ENCODE results near the gene AIFM3. TPM values are rescaled to one million over a fixed set of nuclear protein-coding genes. Genes with fewer than 3 reads are reported as not detected.

Gene AIFM3
- total and polyA plus RNA-seq, 2 experiments from 2014 or later: 0.45 to 1.5 TPM

DNA sequence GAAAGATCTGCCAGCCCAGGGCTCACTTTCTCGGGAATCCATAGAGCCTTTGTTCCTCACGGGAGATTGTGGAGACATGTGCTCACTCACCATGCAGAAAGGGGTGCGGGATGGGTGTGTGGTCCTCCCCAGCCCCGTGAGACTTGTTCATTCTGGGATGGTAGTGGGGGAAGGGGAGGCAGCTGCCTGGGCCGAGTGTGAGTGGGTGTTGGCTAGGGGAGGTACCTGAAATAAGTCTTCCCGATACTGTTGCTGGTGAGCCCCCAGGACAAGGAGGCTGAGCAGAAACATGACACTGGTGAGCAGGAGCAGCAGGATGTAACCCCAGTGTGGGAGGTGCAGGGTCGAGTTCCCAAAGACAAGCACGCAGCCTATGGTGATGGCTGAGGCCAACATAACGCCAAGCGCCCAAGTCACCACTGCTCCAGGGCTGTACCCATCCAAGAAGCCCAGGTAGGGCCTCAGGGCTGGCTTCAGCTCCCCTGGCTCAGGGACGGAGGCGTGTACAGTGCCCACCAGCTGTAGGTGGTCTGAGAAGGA lies 62.5 kb downstream of the AIFM3 start:
- peaks cover 34% of the 10 kb centered on the region for H3K27me3 Mint-ChIP-seq (ENCODE audit: insufficient read depth, low read depth, poor library complexity)
- peaks cover 3% of the 10 kb centered on the region; the same call in 1 of the 2 replicates for H3K4me1 ChIP-seq (ENCODE audit: insufficient read depth)
- no peaks in the 10 kb centered on the region for H3K36me3 Mint-ChIP-seq (ENCODE audit: low read depth)
- H3K4me2 ChIP-seq: no peak overlapping the region
- no peak for DNase-seq (ENCODE audit: low spot score)
- H3K27me3 ChIP-seq (ENCODE audit: insufficient read depth): peaks cover 26% of the 10 kb centered on the region
- H3F3A ChIP-seq (replicated peaks; ENCODE audit: low read depth): no peaks in the 10 kb centered on the region
- H2AFZ ChIP-seq: no peak overlapping the region; the same call in 1 of the 2 replicates
- no peak overlapping the region for H3K27ac Mint-ChIP-seq
- H4K20me1 ChIP-seq (replicated peaks; ENCODE audit: insufficient read depth): no peaks in the 10 kb centered on the region
- TF ChIP-seq JUNB (IDR thresholded peaks at IDR 0.05; ENCODE audit: unreplicated experiment) (no peak), NANOG (IDR thresholded peaks at IDR 0.05; ENCODE audit: borderline replicate concordance) (no peak), CREB1 (CRISPR knock-in tag; IDR thresholded peaks at IDR 0.05; ENCODE audit: low read depth) (no peak), POLR2AphosphoS5 (IDR thresholded peaks at IDR 0.05; ENCODE audit: low read depth) (no peak), CTCF (conservative IDR thresholded peaks at IDR 0.05; ENCODE audit: low read depth in 2 of 2) (no peak), ZNF114 (CRISPR knock-in tag; IDR thresholded peaks at IDR 0.05) (no peak), EZH2 (IDR thresholded peaks at IDR 0.05; ENCODE audit: low read depth, unreplicated experiment) (no peak), ZNF462 (CRISPR knock-in tag; IDR thresholded peaks at IDR 0.05) (no peak), ZNF331 (CRISPR knock-in tag; IDR thresholded peaks at IDR 0.05; ENCODE audit: low read depth) (no peak), ETS1 (IDR thresholded peaks at IDR 0.05) (no peak), STAT1 (IDR thresholded peaks at IDR 0.05; ENCODE audit: unreplicated experiment) (no peak), EZH2phosphoT487 (IDR thresholded peaks at IDR 0.05; ENCODE audit: unreplicated experiment) (no peak)
- TF ChIP-seq, protein P1, sequence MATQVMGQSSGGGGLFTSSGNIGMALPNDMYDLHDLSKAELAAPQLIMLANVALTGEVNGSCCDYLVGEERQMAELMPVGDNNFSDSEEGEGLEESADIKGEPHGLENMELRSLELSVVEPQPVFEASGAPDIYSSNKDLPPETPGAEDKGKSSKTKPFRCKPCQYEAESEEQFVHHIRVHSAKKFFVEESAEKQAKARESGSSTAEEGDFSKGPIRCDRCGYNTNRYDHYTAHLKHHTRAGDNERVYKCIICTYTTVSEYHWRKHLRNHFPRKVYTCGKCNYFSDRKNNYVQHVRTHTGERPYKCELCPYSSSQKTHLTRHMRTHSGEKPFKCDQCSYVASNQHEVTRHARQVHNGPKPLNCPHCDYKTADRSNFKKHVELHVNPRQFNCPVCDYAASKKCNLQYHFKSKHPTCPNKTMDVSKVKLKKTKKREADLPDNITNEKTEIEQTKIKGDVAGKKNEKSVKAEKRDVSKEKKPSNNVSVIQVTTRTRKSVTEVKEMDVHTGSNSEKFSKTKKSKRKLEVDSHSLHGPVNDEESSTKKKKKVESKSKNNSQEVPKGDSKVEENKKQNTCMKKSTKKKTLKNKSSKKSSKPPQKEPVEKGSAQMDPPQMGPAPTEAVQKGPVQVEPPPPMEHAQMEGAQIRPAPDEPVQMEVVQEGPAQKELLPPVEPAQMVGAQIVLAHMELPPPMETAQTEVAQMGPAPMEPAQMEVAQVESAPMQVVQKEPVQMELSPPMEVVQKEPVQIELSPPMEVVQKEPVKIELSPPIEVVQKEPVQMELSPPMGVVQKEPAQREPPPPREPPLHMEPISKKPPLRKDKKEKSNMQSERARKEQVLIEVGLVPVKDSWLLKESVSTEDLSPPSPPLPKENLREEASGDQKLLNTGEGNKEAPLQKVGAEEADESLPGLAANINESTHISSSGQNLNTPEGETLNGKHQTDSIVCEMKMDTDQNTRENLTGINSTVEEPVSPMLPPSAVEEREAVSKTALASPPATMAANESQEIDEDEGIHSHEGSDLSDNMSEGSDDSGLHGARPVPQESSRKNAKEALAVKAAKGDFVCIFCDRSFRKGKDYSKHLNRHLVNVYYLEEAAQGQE (IDR thresholded peaks at IDR 0.05; ENCODE audit: unreplicated experiment): no peak
- H3K36me3 ChIP-seq (ENCODE audit: insufficient read depth): no peaks in the 10 kb centered on the region
- no peaks in the 10 kb centered on the region for H3K9me2 ChIP-seq (ENCODE audit: insufficient read depth)
- no peak overlapping the region for H3K27ac ChIP-seq (ENCODE audit: low read depth)
- peaks cover 8% of the 10 kb centered on the region for H3K4me1 Mint-ChIP-seq
- H3K79me2 ChIP-seq (replicated peaks; ENCODE audit: insufficient read depth): no peaks in the 10 kb centered on the region
- no peaks in the 10 kb centered on the region; the same call in 2 of the 3 replicates for H3K9me3 Mint-ChIP-seq
- no peak overlapping the region for H3K4me3 Mint-ChIP-seq
- H3K4me3 ChIP-seq: no peak overlapping the region
- no peak for ATAC-seq
